Endodermal cell (in vitro differentiated cells): ENCODE measurements around the gene KLF5. TPM values are rescaled to one million over a fixed set of nuclear protein-coding genes. Genes with fewer than 3 reads are reported as not detected.

ENCODE experiments used
- DNase-seq: peaks from one replicate; pipeline ENCODE4 v3.0.0-alpha.2; 2017
- H3K27ac ChIP-seq: 2 replicates; pipeline ENCODE4 v1.5.1; 2013; ENCODE audit warnings: mild to moderate bottlenecking, low read depth, low read length, moderate library complexity
- H3K27me3 ChIP-seq: 2 replicates; pipeline ENCODE4 v1.6.1; 2013; ENCODE audit warnings: mild to moderate bottlenecking, low read length, moderate library complexity; ENCODE audit not compliant: insufficient read depth, control insufficient read depth, poor library complexity, severe bottlenecking
- H3K36me3 ChIP-seq: 2 replicates; pipeline ENCODE4 v1.7.0; 2013; ENCODE audit warnings: mild to moderate bottlenecking, low read length, moderate library complexity; ENCODE audit not compliant: control insufficient read depth, insufficient read depth
- H3K4me1 ChIP-seq: one replicate; pipeline ENCODE4 v1.7.0; 2013; ENCODE audit warnings: low read length; ENCODE audit not compliant: control insufficient read depth, insufficient read depth
- H3K4me3 ChIP-seq: 2 replicates; pipeline ENCODE4 v1.5.1; 2013; ENCODE audit warnings: mild to moderate bottlenecking, low read length, moderate library complexity
- H3K9ac ChIP-seq: 2 replicates; pipeline ENCODE4 v1.6.1; 2013; ENCODE audit warnings: mild to moderate bottlenecking, low read length, moderate library complexity; ENCODE audit not compliant: poor library complexity, severe bottlenecking; ENCODE audit errors: extremely low read depth
- H3K9me3 ChIP-seq: 2 replicates; pipeline ENCODE4 v1.6.1; 2013; ENCODE audit warnings: mild to moderate bottlenecking, low read length, moderate library complexity; ENCODE audit not compliant: control insufficient read depth
- H3K27ac Mint-ChIP-seq: 2 replicates; pipeline ENCODE4 v1.8.0; 2020; ENCODE audit warnings: mixed read lengths
- H3K27me3 Mint-ChIP-seq: 2 replicates; pipeline ENCODE4 v1.8.0; 2021; ENCODE audit warnings: mild to moderate bottlenecking, mixed read lengths; ENCODE audit not compliant: insufficient read depth
- H3K36me3 Mint-ChIP-seq: 2 replicates; pipeline ENCODE4 v1.8.0; 2020; ENCODE audit warnings: low read depth, mixed read lengths
- H3K4me1 Mint-ChIP-seq: 2 replicates; pipeline ENCODE4 v1.8.0; 2020; ENCODE audit warnings: mixed read lengths
- H3K4me3 Mint-ChIP-seq: 2 replicates; pipeline ENCODE4 v1.8.0; 2020; ENCODE audit warnings: mild to moderate bottlenecking, moderate library complexity, mixed read lengths
- H3K9me3 Mint-ChIP-seq: 2 replicates; pipeline ENCODE4 v1.8.0; 2020; ENCODE audit warnings: mild to moderate bottlenecking, mixed read lengths
- WGBS, 2 experiments: methylation state at CpG; one replicate each; pipeline versions ENCODE4 v1.1.5 to v1.1.7; 2013; ENCODE audit warnings: missing lambda C conversion rate in 2 of 2, mixed read lengths in 1 of 2; ENCODE audit not compliant: insufficient coverage in 1 of 2, insufficient read length in 1 of 2; 5-methylcytosine and 5-hydroxymethylcytosine counted together
- total RNA-seq, 2 donors: library from RNA; stranded (reverse); fragmentation: NEBNext Ultra II Directional in 1 of 2; extraction: Animal tissue kit (Norgen Biotek cat#: 25700) in 1 of 2; gene quantifications; 2 replicates in 1 of 2; 3 replicates in 1 of 2; pipeline ENCODE4 v1.2.1, GENCODE V29; 2021
- TF ChIP-seq, protein P1 (sequence below): fragments of 200-600 bp; sonication (generic); conservative IDR thresholded peaks from 2 replicates; pipeline ENCODE4 v1.5.0; 2021; ENCODE audit warnings: antibody characterized with exemption, mild to moderate bottlenecking

KLF5 gene
- total RNA-seq, 2 donors from 2014 or later = 39.6 to 41.1 TPM

DNA sequence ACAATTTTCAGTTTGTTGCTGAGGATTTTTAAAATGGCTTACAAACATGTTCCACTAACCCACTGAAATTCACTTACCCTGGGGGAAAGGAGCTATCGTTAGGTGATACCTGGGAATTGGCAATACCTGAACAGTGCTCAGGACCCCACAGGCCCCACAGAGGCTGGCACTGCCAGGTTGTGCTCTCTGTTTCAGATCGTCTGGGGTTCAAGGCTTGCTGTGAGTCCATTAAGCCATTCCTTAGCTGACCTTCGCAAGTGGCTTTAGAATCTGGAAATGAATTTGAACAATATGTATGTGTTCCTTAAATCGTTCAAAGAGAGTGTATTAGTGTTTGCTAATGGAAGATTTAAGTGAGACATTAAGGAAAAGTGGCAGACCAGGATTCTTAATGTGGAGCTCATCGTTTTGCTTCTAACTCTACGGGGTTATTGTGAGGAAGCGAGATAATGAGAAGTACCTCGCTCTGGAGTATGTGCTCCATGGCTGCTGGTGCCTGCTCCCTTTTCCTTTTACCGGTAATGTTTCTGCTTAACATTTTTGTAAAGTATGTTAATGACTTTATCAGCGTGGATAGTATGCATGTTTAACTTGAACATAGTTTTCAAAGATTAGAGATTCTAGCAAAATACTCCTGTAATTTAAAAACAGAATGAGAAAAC is 13.6 kb downstream of the KLF5 start:
- peaks cover 11% of the 10 kb centered on the region for H3K4me1 ChIP-seq
- Mint-ChIP-seq H3K4me3 (no peak overlapping the region), H3K9me3 (no peaks in the 10 kb centered on the region), H3K4me1 (peaks cover 59% of the 10 kb centered on the region), H3K27me3 (no peaks in the 10 kb centered on the region), H3K27ac (peak overlapping the region; percentile 36), H3K36me3 (peaks cover 30% of the 10 kb centered on the region)
- no peak for DNase-seq
- TF ChIP-seq, protein P1, sequence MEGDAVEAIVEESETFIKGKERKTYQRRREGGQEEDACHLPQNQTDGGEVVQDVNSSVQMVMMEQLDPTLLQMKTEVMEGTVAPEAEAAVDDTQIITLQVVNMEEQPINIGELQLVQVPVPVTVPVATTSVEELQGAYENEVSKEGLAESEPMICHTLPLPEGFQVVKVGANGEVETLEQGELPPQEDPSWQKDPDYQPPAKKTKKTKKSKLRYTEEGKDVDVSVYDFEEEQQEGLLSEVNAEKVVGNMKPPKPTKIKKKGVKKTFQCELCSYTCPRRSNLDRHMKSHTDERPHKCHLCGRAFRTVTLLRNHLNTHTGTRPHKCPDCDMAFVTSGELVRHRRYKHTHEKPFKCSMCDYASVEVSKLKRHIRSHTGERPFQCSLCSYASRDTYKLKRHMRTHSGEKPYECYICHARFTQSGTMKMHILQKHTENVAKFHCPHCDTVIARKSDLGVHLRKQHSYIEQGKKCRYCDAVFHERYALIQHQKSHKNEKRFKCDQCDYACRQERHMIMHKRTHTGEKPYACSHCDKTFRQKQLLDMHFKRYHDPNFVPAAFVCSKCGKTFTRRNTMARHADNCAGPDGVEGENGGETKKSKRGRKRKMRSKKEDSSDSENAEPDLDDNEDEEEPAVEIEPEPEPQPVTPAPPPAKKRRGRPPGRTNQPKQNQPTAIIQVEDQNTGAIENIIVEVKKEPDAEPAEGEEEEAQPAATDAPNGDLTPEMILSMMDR = no peak
- H3K9me3 ChIP-seq = no peaks in the 10 kb centered on the region
- no peak overlapping the region for H3K9ac ChIP-seq
- H3K27me3 ChIP-seq = no peaks in the 10 kb centered on the region
- 83 to 87% methylated on average over 6 to 10 of the region's 10 CpGs for WGBS, 2 experiments
- no peak overlapping the region for H3K27ac ChIP-seq
- peaks cover 68% of the 10 kb centered on the region for H3K36me3 ChIP-seq
- H3K4me3 ChIP-seq = peak overlapping the region; percentile 21

DNA sequence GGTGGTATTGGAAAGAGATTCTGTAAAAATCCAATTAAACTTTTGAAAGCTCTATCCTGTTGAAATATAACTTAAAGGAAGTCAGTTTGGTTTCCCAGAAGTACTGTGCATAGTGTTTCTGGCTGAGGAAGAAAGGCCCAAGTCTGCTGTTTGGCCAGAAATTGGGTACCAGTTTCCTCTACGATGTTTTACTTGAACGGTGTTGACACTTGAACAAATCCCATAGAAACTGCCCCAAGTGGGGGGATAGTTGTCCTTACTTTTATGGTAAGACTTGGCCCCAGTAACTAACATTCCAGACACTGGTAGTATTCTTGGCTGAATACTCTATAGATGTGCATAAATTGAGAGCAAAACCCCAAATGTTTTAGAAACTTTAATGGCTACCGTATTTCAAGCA is 14.2 kb downstream of the KLF5 start:
- Histone ChIP-seq H3K9ac (no peak overlapping the region), H3K27ac (no peak overlapping the region), H3K4me1 (peaks cover 11% of the 10 kb centered on the region), H3K36me3 (peaks cover 69% of the 10 kb centered on the region), H3K4me3 (no peak overlapping the region), H3K27me3 (no peaks in the 10 kb centered on the region), H3K9me3 (no peaks in the 10 kb centered on the region)
- Mint-ChIP-seq H3K36me3 (peaks cover 30% of the 10 kb centered on the region), H3K4me1 (peaks cover 59% of the 10 kb centered on the region), H3K27ac (peak overlapping the region; percentile 53), H3K27me3 (no peaks in the 10 kb centered on the region), H3K9me3 (no peaks in the 10 kb centered on the region), H3K4me3 (no peak overlapping the region)
- 89 to 93% methylated on average over 2 to 3 of the region's 3 CpGs for WGBS, 2 experiments
- DNase-seq = peak; percentile 31
- TF ChIP-seq, protein P1 = no peak

DNA sequence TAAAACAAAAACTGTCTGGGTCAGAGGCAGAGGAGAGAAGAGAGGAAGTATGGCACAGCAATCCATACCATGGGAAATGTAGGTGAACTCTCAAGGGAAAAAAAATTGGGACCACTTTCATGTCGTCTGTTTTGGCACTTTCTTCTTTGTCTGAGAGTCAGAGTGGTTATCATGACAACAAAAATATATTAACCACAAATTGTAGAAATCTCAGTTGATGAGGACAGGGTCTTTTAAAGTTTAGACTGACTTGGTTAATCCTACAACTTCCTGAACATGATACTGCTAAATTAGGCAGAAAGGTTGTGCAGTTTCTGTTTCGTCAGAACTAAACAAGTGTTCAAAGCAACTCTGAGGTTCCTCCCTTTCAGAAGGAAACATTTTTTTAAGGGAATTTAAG is 15.2 kb downstream of the KLF5 start:
- no peaks in the 10 kb centered on the region for H3K27me3 ChIP-seq
- peaks cover 59% of the 10 kb centered on the region for H3K4me1 Mint-ChIP-seq
- no peaks in the 10 kb centered on the region for H3K9me3 Mint-ChIP-seq
- H3K27me3 Mint-ChIP-seq = no peaks in the 10 kb centered on the region
- H3K4me3 Mint-ChIP-seq = no peak overlapping the region
- 89% methylated on average over 2 of the region's 2 CpGs; no CpG with 5 or more reads in 1 of the 2 experiments for WGBS, 2 experiments
- TF ChIP-seq, protein P1 = no peak
- H3K36me3 Mint-ChIP-seq = peaks cover 26% of the 10 kb centered on the region
- peaks cover 11% of the 10 kb centered on the region for H3K4me1 ChIP-seq
- no peaks in the 10 kb centered on the region for H3K9me3 ChIP-seq
- H3K27ac Mint-ChIP-seq = peak overlapping the region; percentile 56
- no peak overlapping the region for H3K4me3 ChIP-seq
- H3K36me3 ChIP-seq = peaks cover 65% of the 10 kb centered on the region
- H3K27ac ChIP-seq = no peak overlapping the region
- H3K9ac ChIP-seq = no peak overlapping the region
- DNase-seq = no peak
